H9 (cell line): Measurements from ENCODE around the gene RAD51D. TPM values are rescaled to one million over a fixed set of nuclear protein-coding genes. Genes with fewer than 3 reads are reported as not detected.
"Not testable (repeated sequence)": the region's sequence is repeated elsewhere in the genome, so short reads cannot be mapped to it uniquely, and the experiment has no call there.

ENCODE experiments used
- DNase-seq: peaks from one replicate; pipeline ENCODE4 v3.0.0-alpha.2; 2017
- H2AFZ ChIP-seq: one replicate; pipeline ENCODE4 v1.6.1; 2013; ENCODE audit warnings: mild to moderate bottlenecking, low read length, control low read depth, moderate library complexity
- H2AK5ac ChIP-seq: 2 replicates; pipeline ENCODE4 v1.6.1; 2013; ENCODE audit warnings: low read length, control low read depth, mixed read lengths; ENCODE audit not compliant: insufficient read length
- H2BK120ac ChIP-seq: one replicate; pipeline ENCODE4 v1.6.1; 2013; ENCODE audit warnings: low read depth, mild to moderate bottlenecking, low read length, control low read depth, inconsistent platforms; ENCODE audit not compliant: poor library complexity, severe bottlenecking
- H2BK12ac ChIP-seq: 2 replicates; pipeline ENCODE4 v1.6.1; 2013; ENCODE audit warnings: low read length, control low read depth, mixed read lengths, low read depth; ENCODE audit not compliant: insufficient read length
- H2BK15ac ChIP-seq: 2 replicates; pipeline ENCODE4 v1.6.1; 2013; ENCODE audit warnings: low read depth, low read length, control low read depth
- H2BK20ac ChIP-seq: one replicate; pipeline ENCODE4 v1.6.1; 2013; ENCODE audit warnings: low read depth, mild to moderate bottlenecking, low read length, control low read depth, inconsistent platforms; ENCODE audit not compliant: poor library complexity, severe bottlenecking
- H2BK5ac ChIP-seq: 2 replicates; pipeline ENCODE4 v1.6.1; 2013; ENCODE audit warnings: low read length, control low read depth, mixed read lengths; ENCODE audit not compliant: insufficient read length
- H3K14ac ChIP-seq: 2 replicates; pipeline ENCODE4 v1.6.1; 2013; ENCODE audit warnings: low read length, control low read depth; ENCODE audit not compliant: insufficient read depth
- H3K18ac ChIP-seq: 2 replicates; pipeline ENCODE4 v1.6.1; 2013; ENCODE audit warnings: low read depth, mild to moderate bottlenecking, mixed read lengths, low read length, control low read depth; ENCODE audit not compliant: insufficient read length
- H3K23ac ChIP-seq: 2 replicates; pipeline ENCODE4 v1.6.1; 2013; ENCODE audit warnings: low read length, control low read depth, mixed read lengths, low read depth; ENCODE audit not compliant: insufficient read length
- H3K23me2 ChIP-seq: 2 replicates; pipeline ENCODE4 v1.6.1; 2013; ENCODE audit warnings: low read depth, mild to moderate bottlenecking, mixed read lengths, low read length, control low read depth; ENCODE audit not compliant: insufficient read length, poor library complexity, severe bottlenecking
- H3K27ac ChIP-seq: 2 replicates; pipeline ENCODE4 v1.5.1; 2013; ENCODE audit warnings: low read length, control low read depth, mixed read lengths, low read depth; ENCODE audit not compliant: insufficient read length
- H3K27me3 ChIP-seq: 2 replicates; pipeline ENCODE4 v1.6.1; 2013; ENCODE audit warnings: low read length, control low read depth, inconsistent platforms; ENCODE audit not compliant: insufficient read depth
- H3K4ac ChIP-seq: 2 replicates; pipeline ENCODE4 v1.6.1; 2013; ENCODE audit warnings: low read depth, mild to moderate bottlenecking, control low read depth, inconsistent platforms, low read length, moderate library complexity
- H3K4me1 ChIP-seq: 2 replicates; pipeline ENCODE4 v1.6.1; 2013; ENCODE audit warnings: low read length, control low read depth, inconsistent platforms; ENCODE audit not compliant: insufficient read depth
- H3K4me2 ChIP-seq: 2 replicates; pipeline ENCODE4 v1.6.1; 2013; ENCODE audit warnings: low read length, control low read depth, mixed read lengths; ENCODE audit not compliant: insufficient read length, insufficient read depth
- H3K56ac ChIP-seq: 2 replicates; pipeline ENCODE4 v1.6.1; 2013; ENCODE audit warnings: low read depth, mild to moderate bottlenecking, mixed read lengths, low read length, control low read depth; ENCODE audit not compliant: insufficient read length
- H3K79me1 ChIP-seq: 2 replicates; pipeline ENCODE4 v1.6.1; 2013; ENCODE audit warnings: low read depth, mild to moderate bottlenecking, moderate library complexity, low read length, control low read depth, inconsistent platforms; ENCODE audit not compliant: insufficient read depth, poor library complexity, severe bottlenecking
- H3K79me2 ChIP-seq: 2 replicates; pipeline ENCODE4 v1.6.1; 2013; ENCODE audit warnings: low read length, control low read depth, inconsistent platforms; ENCODE audit not compliant: insufficient read depth
- H3K9ac ChIP-seq: 2 replicates; pipeline ENCODE4 v1.6.1; 2013; ENCODE audit warnings: low read length, control low read depth, mixed read lengths; ENCODE audit not compliant: insufficient read length; ENCODE audit errors: extremely low read depth
- H3K9me3 ChIP-seq: one replicate; pipeline ENCODE4 v1.6.1; 2013; ENCODE audit warnings: low read depth, low read length, inconsistent platforms; ENCODE audit not compliant: control insufficient read depth
- H3T11ph ChIP-seq: one replicate; pipeline ENCODE4 v1.6.1; 2013; ENCODE audit warnings: mild to moderate bottlenecking, low read length, control low read depth, inconsistent platforms
- H4K20me1 ChIP-seq: one replicate; pipeline ENCODE4 v1.6.1; 2013; ENCODE audit not compliant: control insufficient read depth, insufficient read length, insufficient read depth
- H4K5ac ChIP-seq: 2 replicates; pipeline ENCODE4 v1.6.1; 2013; ENCODE audit warnings: low read depth, mild to moderate bottlenecking, mixed read lengths, low read length, control low read depth; ENCODE audit not compliant: insufficient read length
- H4K8ac ChIP-seq: replicated peaks from 2 replicates; pipeline ENCODE4 v1.6.1; 2013; ENCODE audit warnings: low read length, control low read depth, mixed read lengths, low read depth; ENCODE audit not compliant: insufficient read length
- H4K91ac ChIP-seq: 2 replicates; pipeline ENCODE4 v1.6.1; 2013; ENCODE audit warnings: low read depth, mild to moderate bottlenecking, moderate library complexity, mixed read lengths, low read length, control low read depth; ENCODE audit not compliant: insufficient read length
- H3K27ac Mint-ChIP-seq, 3 experiments: 2 replicates in 2 of 3; 3 replicates in 1 of 3; pipeline ENCODE4 v1.8.0; 2020 to 2021; ENCODE audit warnings: mixed read lengths in 3 of 3, mild to moderate bottlenecking in 1 of 3, moderate library complexity in 1 of 3
- H3K27me3 Mint-ChIP-seq: 2 replicates; pipeline ENCODE4 v1.8.0; 2021; ENCODE audit warnings: low read depth, mild to moderate bottlenecking, moderate library complexity, mixed read lengths
- H3K36me3 Mint-ChIP-seq, 3 experiments: 2 replicates in 2 of 3; 3 replicates in 1 of 3; pipeline ENCODE4 v1.8.0; 2020 to 2021; ENCODE audit warnings: low read depth in 3 of 3, mixed read lengths in 3 of 3; ENCODE audit not compliant: insufficient read depth in 1 of 3
- H3K4me1 Mint-ChIP-seq, 2 experiments: 2 replicates each; pipeline ENCODE4 v1.8.0; 2020; ENCODE audit warnings: mixed read lengths in 2 of 2
- H3K4me3 Mint-ChIP-seq, 2 experiments: 2 replicates in 1 of 2; 3 replicates in 1 of 2; pipeline ENCODE4 v1.8.0; 2020 to 2021; ENCODE audit warnings: mild to moderate bottlenecking in 2 of 2, mixed read lengths in 2 of 2, moderate library complexity in 1 of 2
- H3K9me3 Mint-ChIP-seq, 2 experiments: 2 replicates in 1 of 2; 3 replicates in 1 of 2; pipeline ENCODE4 v1.8.0; 2020; ENCODE audit warnings: mild to moderate bottlenecking in 2 of 2, mixed read lengths in 2 of 2, moderate library complexity in 1 of 2
- WGBS: extraction: QIAGEN DNeasy Blood & Tissue Kit; methylation state at CpG from one replicate; pipeline ENCODE4 v1.1.7; 2013; ENCODE audit warnings: missing lambda C conversion rate, low lambda C conversion rate, mixed read lengths; ENCODE audit not compliant: insufficient read length; ENCODE audit errors: extremely low coverage; 5-methylcytosine and 5-hydroxymethylcytosine counted together
- total RNA-seq: library from RNA; stranded (reverse); gene quantifications from 2 replicates; pipeline ENCODE4 v1.2.1, GENCODE V29; 2021
- TF ChIP-seq, protein P1 (sequence below): fragments of 200-600 bp; sonication (generic); conservative IDR thresholded peaks from 3 replicates; pipeline ENCODE4 v1.8.0; 2021; ENCODE audit warnings: antibody characterized with exemption, mild to moderate bottlenecking

The RAD51D gene
- total RNA-seq, 1 experiment from 2014 or later, result 15.8 TPM

GRCh38 chr17:35152421-35153140 lies 32.9 kb upstream of the RAD51D start:
- Histone ChIP-seq H3K4ac (no peak overlapping the region), H3K4me1 (no peaks in the 10 kb centered on the region; the same call in 1 of the 2 replicates), H2AFZ (no peak overlapping the region), H2AK5ac (no peak overlapping the region), H3K4me2 (no peak overlapping the region), H3K27me3 (no peaks in the 10 kb centered on the region), H3K18ac (no peak overlapping the region), H3K23ac (no peak overlapping the region), H4K8ac (no peak overlapping the region), H2BK12ac (no peak overlapping the region), H3K56ac (no peak overlapping the region), H4K20me1 (no peaks in the 10 kb centered on the region), H2BK20ac (no peak overlapping the region), H3K27ac (no peak overlapping the region), H2BK5ac (no peak overlapping the region), H3K79me1 (no peaks in the 10 kb centered on the region), H3K23me2 (no peaks in the 10 kb centered on the region), H4K91ac (no peak overlapping the region), H3T11ph (no peak overlapping the region), H3K14ac (no peak overlapping the region), H3K9me3 (no peaks in the 10 kb centered on the region), H4K5ac (no peak overlapping the region), H2BK15ac (no peak overlapping the region), H3K9ac (no peak overlapping the region), H2BK120ac (no peak overlapping the region), H3K79me2 (no peaks in the 10 kb centered on the region)
- H3K4me1 Mint-ChIP-seq, result peaks cover 4 to 8% of the 10 kb centered on the region in 2 experiments; a peak in 3 of 4 replicates
- no peak for DNase-seq
- no peaks in the 10 kb centered on the region for H3K36me3 Mint-ChIP-seq
- H3K4me3 Mint-ChIP-seq, result no peak overlapping the region
- no peak overlapping the region; a peak in 1 of 7 replicates for H3K27ac Mint-ChIP-seq
- no CpG with 5 or more reads among the region's 13 CpGs for WGBS
- H3K9me3 Mint-ChIP-seq, result no peaks in the 10 kb centered on the region
- peaks cover 5% of the 10 kb centered on the region for H3K27me3 Mint-ChIP-seq
- TF ChIP-seq, protein P1, sequence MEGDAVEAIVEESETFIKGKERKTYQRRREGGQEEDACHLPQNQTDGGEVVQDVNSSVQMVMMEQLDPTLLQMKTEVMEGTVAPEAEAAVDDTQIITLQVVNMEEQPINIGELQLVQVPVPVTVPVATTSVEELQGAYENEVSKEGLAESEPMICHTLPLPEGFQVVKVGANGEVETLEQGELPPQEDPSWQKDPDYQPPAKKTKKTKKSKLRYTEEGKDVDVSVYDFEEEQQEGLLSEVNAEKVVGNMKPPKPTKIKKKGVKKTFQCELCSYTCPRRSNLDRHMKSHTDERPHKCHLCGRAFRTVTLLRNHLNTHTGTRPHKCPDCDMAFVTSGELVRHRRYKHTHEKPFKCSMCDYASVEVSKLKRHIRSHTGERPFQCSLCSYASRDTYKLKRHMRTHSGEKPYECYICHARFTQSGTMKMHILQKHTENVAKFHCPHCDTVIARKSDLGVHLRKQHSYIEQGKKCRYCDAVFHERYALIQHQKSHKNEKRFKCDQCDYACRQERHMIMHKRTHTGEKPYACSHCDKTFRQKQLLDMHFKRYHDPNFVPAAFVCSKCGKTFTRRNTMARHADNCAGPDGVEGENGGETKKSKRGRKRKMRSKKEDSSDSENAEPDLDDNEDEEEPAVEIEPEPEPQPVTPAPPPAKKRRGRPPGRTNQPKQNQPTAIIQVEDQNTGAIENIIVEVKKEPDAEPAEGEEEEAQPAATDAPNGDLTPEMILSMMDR, result no peak

DNA sequence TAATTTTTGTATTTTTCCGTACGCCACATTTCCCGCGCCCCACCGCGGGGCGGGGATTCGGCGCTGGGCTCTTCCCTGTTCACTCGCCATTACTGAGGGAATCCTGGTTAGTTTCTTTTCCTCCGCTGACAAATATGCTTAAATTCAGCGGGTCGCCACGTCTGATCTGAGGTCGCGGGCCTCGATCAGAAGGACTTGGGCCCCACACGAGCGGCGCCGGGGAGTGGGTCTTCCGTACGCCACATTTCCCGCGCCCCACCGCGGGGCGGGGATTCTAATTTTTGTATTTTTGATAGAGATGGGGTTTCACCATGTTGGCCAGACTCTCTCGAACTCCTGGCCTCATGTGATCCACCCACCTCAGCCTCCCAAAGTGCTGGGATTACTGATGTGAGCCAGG lies 31.4 kb upstream of the RAD51D start:
- H3K56ac ChIP-seq, H4K91ac ChIP-seq, H4K20me1 ChIP-seq, H2BK120ac ChIP-seq, H2BK15ac ChIP-seq, H3K27me3 ChIP-seq, H2BK12ac ChIP-seq, H3K23ac ChIP-seq, DNase-seq, H3K79me1 ChIP-seq, H4K5ac ChIP-seq, H2AK5ac ChIP-seq, H4K8ac ChIP-seq, H3K14ac ChIP-seq, H3K27ac ChIP-seq, H3K36me3 Mint-ChIP-seq, H2AFZ ChIP-seq, H3K27ac Mint-ChIP-seq, H3K23me2 ChIP-seq, H3K9me3 Mint-ChIP-seq, H3K9me3 ChIP-seq, H3K4ac ChIP-seq, H2BK20ac ChIP-seq, H3K4me1 ChIP-seq, H2BK5ac ChIP-seq, H3K27me3 Mint-ChIP-seq, H3K18ac ChIP-seq, H3K79me2 ChIP-seq, H3K9ac ChIP-seq, H3K4me2 ChIP-seq, H3K4me3 Mint-ChIP-seq, H3T11ph ChIP-seq: not testable (repeated sequence)
- no CpG with 5 or more reads among the region's 29 CpGs for WGBS
- peaks cover 6 to 16% of the 10 kb centered on the region in 2 experiments for H3K4me1 Mint-ChIP-seq
